Kidney epithelial cell (primary cell): ENCODE measurements around the gene NCOR2. TPM values are rescaled to one million over a fixed set of nuclear protein-coding genes. Genes with fewer than 3 reads are reported as not detected.
A peak's percentile ranks its signal among the peaks of the same experiment; 100 is the strongest.

Experiments
- DNase-seq: peaks from one replicate; pipeline ENCODE4 v3.0.0-alpha.2; 2010; ENCODE audit warnings: low read depth
- H3K27me3 ChIP-seq: 2 replicates; pipeline ENCODE4 v1.6.0; 2011; ENCODE audit warnings: low read length; ENCODE audit not compliant: control insufficient read depth, insufficient read depth
- H3K36me3 ChIP-seq: 2 replicates; pipeline ENCODE4 v1.5.1; 2011; ENCODE audit warnings: low read length; ENCODE audit not compliant: control insufficient read depth, insufficient read depth
- H3K4me3 ChIP-seq: 2 replicates; pipeline ENCODE4 v1.5.1; 2011; ENCODE audit warnings: low read depth, mild to moderate bottlenecking, control low read depth, low read length
- total RNA-seq: library from RNA; depleted of rRNA; stranded (reverse); fragments of >200 nt; gene quantifications from 2 replicates; pipeline ENCODE4 v1.2.3, GENCODE V29; 2015
- TF ChIP-seq, protein P1 (sequence below): IDR thresholded peaks from 2 replicates; pipeline ENCODE4 v1.5.1; 2011; ENCODE audit warnings: mild to moderate bottlenecking, moderate library complexity, low read length, control low read depth, inconsistent platforms; ENCODE audit not compliant: insufficient read depth, poor library complexity, severe bottlenecking

The NCOR2 gene
- total RNA-seq = 113 and 115 TPM in 2 replicates

DNA sequence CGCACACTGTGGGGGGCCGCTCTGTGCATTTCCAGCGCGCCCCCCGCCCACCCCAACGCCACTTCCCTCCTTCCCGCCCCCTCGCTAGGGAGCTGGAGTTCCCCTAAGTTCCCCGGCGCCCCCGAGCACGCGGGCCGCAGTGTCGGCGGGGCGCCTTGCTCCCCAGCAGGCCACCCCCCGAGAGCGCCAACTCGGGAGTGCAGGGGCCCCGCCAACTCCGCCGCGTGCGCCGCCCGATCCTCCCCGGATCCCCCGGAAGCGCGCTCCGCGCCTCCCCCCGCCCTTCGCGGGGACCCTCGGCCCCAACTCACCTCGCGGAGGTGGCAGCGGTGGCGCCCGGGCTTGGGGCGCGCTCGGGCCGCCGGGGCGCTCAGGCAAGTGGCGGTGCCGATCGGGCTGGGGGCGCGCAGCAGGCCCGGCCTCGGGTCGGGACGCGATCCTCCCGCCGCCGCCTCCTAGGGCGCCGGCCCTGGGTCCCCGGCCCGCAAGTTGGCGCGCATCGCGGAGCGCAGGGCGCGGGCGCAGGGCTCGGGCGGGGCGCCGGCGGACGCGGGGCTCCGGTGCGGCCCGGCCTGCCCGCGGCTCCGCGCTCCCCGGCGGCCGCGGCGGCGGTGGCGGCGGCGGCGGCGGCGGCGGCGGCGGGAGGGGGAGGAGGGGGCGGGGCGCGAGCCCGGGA, at the start of gene NCOR2:
Gene NCOR2, minus strand, starts transcription at position 616 of the 676 bp plus-strand sequence. CDS start 72,361 bp downstream, outside the sequence.
- H3K36me3 ChIP-seq = no peaks in the 10 kb centered on the region
- H3K4me3 ChIP-seq = peak within 1 kb of the TSS; percentile 97
- no peaks in the 10 kb centered on the region for H3K27me3 ChIP-seq
- TF ChIP-seq, protein P1, sequence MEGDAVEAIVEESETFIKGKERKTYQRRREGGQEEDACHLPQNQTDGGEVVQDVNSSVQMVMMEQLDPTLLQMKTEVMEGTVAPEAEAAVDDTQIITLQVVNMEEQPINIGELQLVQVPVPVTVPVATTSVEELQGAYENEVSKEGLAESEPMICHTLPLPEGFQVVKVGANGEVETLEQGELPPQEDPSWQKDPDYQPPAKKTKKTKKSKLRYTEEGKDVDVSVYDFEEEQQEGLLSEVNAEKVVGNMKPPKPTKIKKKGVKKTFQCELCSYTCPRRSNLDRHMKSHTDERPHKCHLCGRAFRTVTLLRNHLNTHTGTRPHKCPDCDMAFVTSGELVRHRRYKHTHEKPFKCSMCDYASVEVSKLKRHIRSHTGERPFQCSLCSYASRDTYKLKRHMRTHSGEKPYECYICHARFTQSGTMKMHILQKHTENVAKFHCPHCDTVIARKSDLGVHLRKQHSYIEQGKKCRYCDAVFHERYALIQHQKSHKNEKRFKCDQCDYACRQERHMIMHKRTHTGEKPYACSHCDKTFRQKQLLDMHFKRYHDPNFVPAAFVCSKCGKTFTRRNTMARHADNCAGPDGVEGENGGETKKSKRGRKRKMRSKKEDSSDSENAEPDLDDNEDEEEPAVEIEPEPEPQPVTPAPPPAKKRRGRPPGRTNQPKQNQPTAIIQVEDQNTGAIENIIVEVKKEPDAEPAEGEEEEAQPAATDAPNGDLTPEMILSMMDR = no peak
- DNase-seq = no peak

DNA sequence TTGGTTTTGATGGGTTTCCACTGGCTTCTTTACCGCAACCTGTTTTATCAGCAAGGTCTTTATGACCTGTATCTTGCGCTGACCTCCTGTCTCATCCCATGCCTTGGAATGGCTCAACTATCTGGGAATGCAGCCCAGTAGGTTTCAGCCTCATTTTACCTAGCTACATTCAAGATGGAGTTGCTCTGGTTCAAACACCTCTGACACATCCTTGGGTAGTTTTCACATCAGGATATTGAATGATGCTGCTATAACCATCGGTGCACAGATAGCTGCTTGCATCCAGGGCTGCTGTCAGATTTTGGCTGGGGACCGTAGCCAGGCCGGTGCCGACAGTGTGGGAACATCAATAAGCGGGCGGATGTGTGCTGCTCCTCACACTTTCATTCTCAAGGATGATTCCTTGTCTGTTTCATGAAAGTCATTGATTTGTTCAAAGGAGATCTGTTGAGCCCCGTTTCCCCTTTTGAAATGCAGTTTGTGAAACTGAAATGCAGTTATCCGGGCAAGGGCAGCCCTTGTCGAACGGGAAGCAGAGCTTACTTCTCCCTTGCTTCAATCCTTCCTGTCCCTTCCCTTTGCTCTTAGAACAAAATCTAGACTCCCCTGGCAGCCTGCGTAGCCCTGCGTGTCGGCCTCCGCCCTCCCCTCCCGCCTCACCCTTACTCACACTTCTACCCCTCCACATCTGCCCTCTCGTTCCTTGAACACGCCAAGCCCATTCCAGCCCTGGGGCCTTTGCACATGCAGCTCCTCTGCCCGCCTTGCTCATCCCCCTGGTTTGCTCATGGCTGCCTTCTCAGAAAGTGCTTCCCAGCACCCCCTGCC, 49.2 kb upstream of the NCOR2 start:
- Histone ChIP-seq H3K4me3 (no peak overlapping the region), H3K36me3 (no peaks in the 10 kb centered on the region), H3K27me3 (peaks cover 5% of the 10 kb centered on the region)
- TF ChIP-seq, protein P1 = no peak
- no peak for DNase-seq

DNA sequence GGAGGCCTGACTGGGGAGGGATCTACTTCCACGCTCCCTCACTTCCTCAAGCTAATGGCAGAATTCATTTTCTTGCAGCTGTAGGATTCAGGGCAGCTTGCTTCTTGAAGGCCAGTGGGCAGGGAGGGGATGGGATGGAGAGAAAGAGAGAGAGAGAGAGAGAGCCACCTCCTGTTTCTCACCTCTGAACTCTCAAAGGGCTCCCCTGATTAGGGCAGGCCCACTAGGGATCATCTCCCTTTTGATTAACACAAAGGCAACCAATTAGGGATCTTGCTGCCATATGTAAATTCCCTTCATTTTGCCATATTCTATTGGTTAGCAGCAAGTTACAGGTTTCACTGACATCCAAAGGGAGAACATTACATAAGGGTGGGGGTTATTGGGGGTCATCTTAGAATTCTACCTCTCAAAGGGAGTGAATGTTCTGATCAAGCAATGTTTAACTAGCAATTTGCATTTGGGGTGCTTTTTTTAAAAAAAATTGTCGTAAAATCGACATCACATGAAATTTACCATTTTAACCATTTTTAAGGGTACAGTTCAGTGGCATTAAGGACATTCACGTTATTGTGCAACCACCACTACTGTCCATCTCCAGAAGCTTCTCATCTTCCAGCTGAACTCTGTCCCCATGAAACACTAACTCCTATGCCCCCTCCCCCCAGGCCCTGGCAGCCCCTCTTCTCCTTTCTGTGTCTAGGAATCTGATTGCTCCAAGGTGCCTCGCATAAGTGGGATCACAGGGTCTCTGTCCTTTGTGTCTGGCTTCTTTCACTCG, 47.3 kb upstream of the NCOR2 start:
- TF ChIP-seq, protein P1 = no peak
- Histone ChIP-seq H3K27me3 (peaks cover 5% of the 10 kb centered on the region), H3K36me3 (no peaks in the 10 kb centered on the region), H3K4me3 (no peak overlapping the region)
- DNase-seq = no peak

DNA sequence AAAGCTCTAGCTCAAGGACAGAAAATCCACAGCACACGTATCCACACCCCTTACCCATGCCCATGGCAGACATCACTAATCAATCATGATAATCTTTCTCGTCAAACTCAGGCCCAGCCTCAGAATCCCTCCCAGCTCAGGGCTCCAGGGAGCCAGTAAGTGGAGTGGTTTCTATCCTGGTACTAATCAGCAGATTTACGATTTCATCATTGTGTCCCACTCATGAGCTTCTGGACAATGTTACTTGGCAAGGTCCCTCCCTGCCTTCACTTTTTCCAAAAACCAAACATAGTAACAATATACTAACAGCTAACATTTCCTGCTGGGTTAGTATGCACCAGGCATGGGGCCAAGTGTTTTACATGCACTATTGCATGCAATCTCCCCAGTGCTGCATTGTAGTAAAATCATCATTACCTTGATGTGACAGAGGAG, 45.8 kb upstream of the NCOR2 start:
- TF ChIP-seq, protein P1 = no peak
- Histone ChIP-seq H3K27me3 (peaks cover 5% of the 10 kb centered on the region), H3K36me3 (no peaks in the 10 kb centered on the region), H3K4me3 (no peak overlapping the region)
- DNase-seq = no peak

DNA sequence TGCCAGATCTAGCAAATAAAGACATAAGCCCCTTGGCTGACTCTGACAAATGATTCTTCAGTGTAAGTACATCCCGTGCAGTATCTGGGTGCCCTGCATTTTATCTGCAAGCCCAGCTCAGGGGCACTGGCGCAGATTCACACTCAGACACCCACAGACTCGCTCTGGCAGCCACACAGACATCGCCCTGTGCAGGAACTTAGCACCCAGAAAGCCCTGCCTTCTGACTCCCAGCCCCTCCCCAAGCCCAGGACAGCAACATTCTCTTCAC, 44.9 kb upstream of the NCOR2 start:
- no peak for DNase-seq
- TF ChIP-seq, protein P1 = no peak
- H3K36me3 ChIP-seq = no peaks in the 10 kb centered on the region
- no peaks in the 10 kb centered on the region for H3K27me3 ChIP-seq
- H3K4me3 ChIP-seq = no peak overlapping the region
